ENCODE measurements around the gene SFTA2. TPM values are rescaled to one million over a fixed set of nuclear protein-coding genes. Genes with fewer than 3 reads are reported as not detected.
A peak's percentile ranks its signal among the peaks of the same experiment; 100 is the strongest.

SFTA2 gene
- polyA plus RNA-seq, 1 donor (not counting 4 experiments of a cell fraction or from before 2014, with no cell fraction given), result not detected

GRCh38 chr6:30884521-30885480 lies 47.2 kb downstream of the SFTA2 start:
- Histone ChIP-seq H3K9me3 (ENCODE audit: control insufficient read depth, low read depth, low read length) (no peaks in the 10 kb centered on the region), H3K79me2 (ENCODE audit: control insufficient read depth, insufficient read depth, low read length) (peaks cover 60% of the 10 kb centered on the region), H3K27me3 (ENCODE audit: control insufficient read depth, extremely low read depth, insufficient read depth, low read length) (no peaks in the 10 kb centered on the region), H2AFZ (ENCODE audit: control insufficient read depth, low read length) (no peak overlapping the region), H3K27ac (ENCODE audit: control insufficient read depth, insufficient read depth, low read length) (peak overlapping the region; percentile 98), H3K9me1 (ENCODE audit: control insufficient read depth, extremely low read depth, insufficient read depth, low read length) (peaks cover 8% of the 10 kb centered on the region), H3K9ac (ENCODE audit: control insufficient read depth, extremely low read depth, insufficient read depth, low read length) (peak overlapping the region; percentile 99), H3K4me2 (ENCODE audit: control insufficient read depth, extremely low read depth, insufficient read depth, low read depth, low read length) (peak overlapping the region; percentile 86), H3K36me3 (ENCODE audit: control insufficient read depth in 2 of 2, extremely low read depth in 1 of 2, insufficient read depth in 2 of 2, low read length in 2 of 2) (peaks cover 14 to 19% of the 10 kb centered on the region in 2 experiments), H3K4me3 (ENCODE audit: control insufficient read depth in 2 of 3, extremely low read depth in 1 of 3, insufficient read depth in 2 of 3, low read depth in 1 of 3, low read length in 3 of 3) (peak overlapping the region; percentile 72 to 87 (median 84)), H3K4me1 (ENCODE audit: control insufficient read depth, extremely low read depth, insufficient read depth, low read length) (peaks cover 60% of the 10 kb centered on the region), H4K20me1 (ENCODE audit: control insufficient read depth, extremely low read depth, insufficient read depth, low read length) (peaks cover 19% of the 10 kb centered on the region)
- dilution Hi-C loops (cut with MboI; ENCODE audit: extremely low pct_ligation_motif_present, low sequenced_read_pairs), result no loop called here
- no peak for FAIRE-seq
- TF ChIP-seq CTCF (optimal IDR thresholded peaks at IDR 0.05 in 1 of 3, IDR thresholded peaks at IDR 0.05 in 1 of 3, conservative IDR thresholded peaks at IDR 0.05 in 1 of 3; ENCODE audit: extremely low read depth in 1 of 3, insufficient read depth in 2 of 3, low read length in 3 of 3) (no peak), EZH2 (IDR thresholded peaks at IDR 0.05; ENCODE audit: low read length) (no peak)
- no peak for DNase-seq (ENCODE audit: low read depth, low spot score)

- Histone ChIP-seq H3K9me3 (ENCODE audit: control insufficient read depth, low read depth, low read length) (no peaks in the 10 kb centered on the region), H3K4me1 (ENCODE audit: control insufficient read depth, extremely low read depth, insufficient read depth, low read length) (peaks cover 51% of the 10 kb centered on the region)
Measured at GRCh38 chr6:30883685-30884520, 48.1 kb downstream of the SFTA2 start, which contains the start of gene DDR1. Gene DDR1 (plus strand): TSS chr6:30884519. CDS start chr6:30888730, 4,211 bp downstream.

More at GRCh38 chr6:30883685-30884520, 48.1 kb downstream of the SFTA2 start, which contains the start of gene DDR1:
- Histone ChIP-seq H3K36me3 (ENCODE audit: control insufficient read depth in 2 of 2, extremely low read depth in 1 of 2, insufficient read depth in 2 of 2, low read length in 2 of 2) (peaks cover 6 to 10% of the 10 kb centered on the region in 2 experiments), H3K4me3 (ENCODE audit: control insufficient read depth in 2 of 3, extremely low read depth in 1 of 3, insufficient read depth in 2 of 3, low read depth in 1 of 3, low read length in 3 of 3) (peak within 1 kb of the TSS; percentile 72 to 87 (median 84)), H3K79me2 (ENCODE audit: control insufficient read depth, insufficient read depth, low read length) (peaks cover 52% of the 10 kb centered on the region), H2AFZ (ENCODE audit: control insufficient read depth, low read length) (no peak within 1 kb of the TSS), H3K9me1 (ENCODE audit: control insufficient read depth, extremely low read depth, insufficient read depth, low read length) (peaks cover 5% of the 10 kb centered on the region), H4K20me1 (ENCODE audit: control insufficient read depth, extremely low read depth, insufficient read depth, low read length) (peaks cover 11% of the 10 kb centered on the region), H3K27ac (ENCODE audit: control insufficient read depth, insufficient read depth, low read length) (peak within 1 kb of the TSS; percentile 98), H3K9ac (ENCODE audit: control insufficient read depth, extremely low read depth, insufficient read depth, low read length) (peak within 1 kb of the TSS; percentile 99), H3K4me2 (ENCODE audit: control insufficient read depth, extremely low read depth, insufficient read depth, low read depth, low read length) (peak within 1 kb of the TSS; percentile 86), H3K27me3 (ENCODE audit: control insufficient read depth, extremely low read depth, insufficient read depth, low read length) (no peaks in the 10 kb centered on the region)
- dilution Hi-C loops (cut with MboI; ENCODE audit: extremely low pct_ligation_motif_present, low sequenced_read_pairs), result no loop called here
- no peak for FAIRE-seq
- DNase-seq (ENCODE audit: low read depth, low spot score), result peak; percentile 84
- TF ChIP-seq EZH2 (IDR thresholded peaks at IDR 0.05; ENCODE audit: low read length) (no peak), CTCF (optimal IDR thresholded peaks at IDR 0.05 in 1 of 3, IDR thresholded peaks at IDR 0.05 in 1 of 3, conservative IDR thresholded peaks at IDR 0.05 in 1 of 3; ENCODE audit: extremely low read depth in 1 of 3, insufficient read depth in 2 of 3, low read length in 3 of 3) (no peak)

Measured in keratinocyte (primary cell).